Nephron (organoid): Measurements from ENCODE around the gene WDR20.

Experiments used
- H3K27ac Mint-ChIP-seq, 3 experiments: 2 replicates each; pipeline ENCODE4 v1.8.0; 2020; ENCODE audit warnings: mixed read lengths in 3 of 3, mild to moderate bottlenecking in 2 of 3, moderate library complexity in 1 of 3
- H3K27me3 Mint-ChIP-seq: 2 replicates; pipeline ENCODE4 v1.8.0; 2021; ENCODE audit warnings: low read depth, mild to moderate bottlenecking, moderate library complexity, mixed read lengths
- H3K36me3 Mint-ChIP-seq: 2 replicates; pipeline ENCODE4 v1.8.0; 2020; ENCODE audit warnings: low read depth, mixed read lengths
- H3K4me1 Mint-ChIP-seq: 2 replicates; pipeline ENCODE4 v1.8.0; 2020; ENCODE audit warnings: mixed read lengths
- H3K4me3 Mint-ChIP-seq, 3 experiments: 2 replicates each; pipeline ENCODE4 v1.8.0; 2020; ENCODE audit warnings: mild to moderate bottlenecking in 3 of 3, mixed read lengths in 3 of 3, moderate library complexity in 2 of 3
- H3K9me3 Mint-ChIP-seq: 2 replicates; pipeline ENCODE4 v1.8.0; 2020; ENCODE audit warnings: mixed read lengths
- CTCF ChIP-seq, 3 experiments: fragments of 200-600 bp; sonication (generic); IDR thresholded peaks; one replicate each; pipeline ENCODE4 v1.5.0; 2021; ENCODE audit warnings: antibody characterized with exemption in 3 of 3; ENCODE audit not compliant: unreplicated experiment in 3 of 3

Gene WDR20

GRCh38 chr14:102215071-102215470, 75.4 kb downstream of the WDR20 start:
- Mint-ChIP-seq H3K4me1 (peaks cover 31% of the 10 kb centered on the region), H3K4me3 (no peak overlapping the region), H3K27ac (peak overlapping the region; percentile 39 to 72 (median 61)), H3K9me3 (no peaks in the 10 kb centered on the region), H3K36me3 (peaks cover 5% of the 10 kb centered on the region), H3K27me3 (no peaks in the 10 kb centered on the region)
- no peak for TF ChIP-seq CTCF (IDR thresholded peaks at IDR 0.05; ENCODE audit: unreplicated experiment in 3 of 3)

GRCh38 chr14:102215576-102216250, 76.0 kb downstream of the WDR20 start:
- peaks cover 31% of the 10 kb centered on the region for H3K4me1 Mint-ChIP-seq
- H3K27ac Mint-ChIP-seq = peak overlapping the region; percentile 16 to 72 (median 39)
- no peaks in the 10 kb centered on the region for H3K27me3 Mint-ChIP-seq
- no peak overlapping the region for H3K4me3 Mint-ChIP-seq
- no peak for TF ChIP-seq CTCF (IDR thresholded peaks at IDR 0.05; ENCODE audit: unreplicated experiment in 3 of 3)
- no peaks in the 10 kb centered on the region for H3K9me3 Mint-ChIP-seq
- H3K36me3 Mint-ChIP-seq = peaks cover 5% of the 10 kb centered on the region

GRCh38 chr14:102217399-102217798, 77.7 kb downstream of the WDR20 start:
- H3K9me3 Mint-ChIP-seq = no peaks in the 10 kb centered on the region
- no peak overlapping the region for H3K4me3 Mint-ChIP-seq
- peaks cover 5% of the 10 kb centered on the region for H3K36me3 Mint-ChIP-seq
- no peaks in the 10 kb centered on the region for H3K27me3 Mint-ChIP-seq
- peak overlapping the region in 1 of 3 experiments; percentile 27 for H3K27ac Mint-ChIP-seq
- H3K4me1 Mint-ChIP-seq = peaks cover 31% of the 10 kb centered on the region
- TF ChIP-seq CTCF (IDR thresholded peaks at IDR 0.05; ENCODE audit: unreplicated experiment in 3 of 3) = no peak

- H3K27me3 Mint-ChIP-seq = no peaks in the 10 kb centered on the region
- no peak overlapping the region for H3K27ac Mint-ChIP-seq
- TF ChIP-seq CTCF (IDR thresholded peaks at IDR 0.05; ENCODE audit: unreplicated experiment in 3 of 3) = no peak
- no peak overlapping the region for H3K4me3 Mint-ChIP-seq
- peaks cover 5% of the 10 kb centered on the region for H3K36me3 Mint-ChIP-seq
- peaks cover 31% of the 10 kb centered on the region for H3K4me1 Mint-ChIP-seq
- H3K9me3 Mint-ChIP-seq = no peaks in the 10 kb centered on the region
Observed at GRCh38 chr14:102217987-102218421, 78.3 kb downstream of the WDR20 start.

GRCh38 chr14:102218688-102219087, 79.0 kb downstream of the WDR20 start:
- peaks cover 35% of the 10 kb centered on the region for H3K4me1 Mint-ChIP-seq
- H3K36me3 Mint-ChIP-seq = peaks cover 7% of the 10 kb centered on the region
- H3K27ac Mint-ChIP-seq = no peak overlapping the region
- no peak overlapping the region for H3K4me3 Mint-ChIP-seq
- no peaks in the 10 kb centered on the region for H3K9me3 Mint-ChIP-seq
- no peak for TF ChIP-seq CTCF (IDR thresholded peaks at IDR 0.05; ENCODE audit: unreplicated experiment in 3 of 3)
- H3K27me3 Mint-ChIP-seq = no peaks in the 10 kb centered on the region

GRCh38 chr14:102219316-102219715, 79.6 kb downstream of the WDR20 start:
- H3K4me1 Mint-ChIP-seq = peaks cover 36% of the 10 kb centered on the region
- H3K4me3 Mint-ChIP-seq = no peak overlapping the region
- no peaks in the 10 kb centered on the region for H3K27me3 Mint-ChIP-seq

More at GRCh38 chr14:102219316-102219715, 79.6 kb downstream of the WDR20 start:
- Mint-ChIP-seq H3K27ac (no peak overlapping the region), H3K36me3 (peaks cover 8% of the 10 kb centered on the region), H3K9me3 (no peaks in the 10 kb centered on the region)
- no peak for TF ChIP-seq CTCF (IDR thresholded peaks at IDR 0.05; ENCODE audit: unreplicated experiment in 3 of 3)
